Astrocyte (in vitro differentiated cells and primary cell): ENCODE data around the gene WDHD1. TPM values are rescaled to one million over a fixed set of nuclear protein-coding genes. Genes with fewer than 3 reads are reported as not detected.
"Not testable (repeated sequence)": the region's sequence is repeated elsewhere in the genome, so short reads cannot be mapped to it uniquely, and the experiment has no call there.

ENCODE experiments used
- DNase-seq: peaks from one replicate; pipeline ENCODE4 v3.0.0-alpha.2; 2010; ENCODE audit warnings: low read depth
- FAIRE-seq: peaks from 2 replicates; lab custom pipeline; 2011; peaks lifted over from hg19 to GRCh38; lab: Jason Lieb, UNC
- H2AFZ ChIP-seq: 2 replicates; pipeline ENCODE4 v1.6.0; 2012; ENCODE audit warnings: low read depth, low read length, inconsistent platforms
- H3K27ac ChIP-seq: 2 replicates; pipeline ENCODE4 v1.5.1; 2011; ENCODE audit warnings: low read depth, low read length, inconsistent platforms
- H3K27me3 ChIP-seq: 2 replicates; pipeline ENCODE4 v1.6.0; 2011; ENCODE audit warnings: low read length, inconsistent platforms; ENCODE audit not compliant: insufficient read depth
- H3K36me3 ChIP-seq: 2 replicates; pipeline ENCODE4 v1.5.1; 2011; ENCODE audit warnings: low read length, inconsistent platforms; ENCODE audit not compliant: insufficient read depth
- H3K4me1 ChIP-seq: 2 replicates; pipeline ENCODE4 v1.5.1; 2011; ENCODE audit warnings: low read length, inconsistent platforms; ENCODE audit not compliant: insufficient read depth
- H3K4me2 ChIP-seq: 2 replicates; pipeline ENCODE4 v1.6.0; 2012; ENCODE audit warnings: low read length, inconsistent platforms
- H3K4me3 ChIP-seq: 2 replicates; pipeline ENCODE4 v1.5.1; 2011; ENCODE audit warnings: low read depth, mild to moderate bottlenecking, low read length, inconsistent platforms; ENCODE audit not compliant: insufficient read depth
- H3K79me2 ChIP-seq: 2 replicates; pipeline ENCODE4 v1.6.0; 2012; ENCODE audit warnings: mild to moderate bottlenecking, low read length, inconsistent platforms; ENCODE audit not compliant: insufficient read depth
- H3K9ac ChIP-seq: 2 replicates; pipeline ENCODE4 v1.6.0; 2012; ENCODE audit warnings: mild to moderate bottlenecking, low read length, inconsistent platforms
- H3K9me3 ChIP-seq: 2 replicates; pipeline ENCODE4 v1.5.1; 2012; ENCODE audit warnings: low read depth, mild to moderate bottlenecking, low read length, inconsistent platforms; ENCODE audit not compliant: insufficient read depth
- H4K20me1 ChIP-seq: 2 replicates; pipeline ENCODE4 v1.6.0; 2012; ENCODE audit warnings: low read length, inconsistent platforms; ENCODE audit not compliant: insufficient read depth
- H3K27ac Mint-ChIP-seq: one replicate; pipeline ENCODE4 v1.8.0; 2021; ENCODE audit warnings: mild to moderate bottlenecking, mixed read lengths; ENCODE audit not compliant: unreplicated experiment
- H3K27me3 Mint-ChIP-seq: one replicate; pipeline ENCODE4 v1.8.0; 2021; ENCODE audit warnings: low read depth, mixed read lengths; ENCODE audit not compliant: unreplicated experiment
- H3K36me3 Mint-ChIP-seq: one replicate; pipeline ENCODE4 v1.8.0; 2021; ENCODE audit warnings: low read depth, mixed read lengths; ENCODE audit not compliant: unreplicated experiment
- H3K4me1 Mint-ChIP-seq: one replicate; pipeline ENCODE4 v1.8.0; 2021; ENCODE audit warnings: low read depth, mixed read lengths; ENCODE audit not compliant: unreplicated experiment
- H3K4me3 Mint-ChIP-seq: one replicate; pipeline ENCODE4 v1.8.0; 2021; ENCODE audit warnings: mild to moderate bottlenecking, moderate library complexity, mixed read lengths; ENCODE audit not compliant: unreplicated experiment
- H3K9me3 Mint-ChIP-seq: one replicate; pipeline ENCODE4 v1.8.0; 2021; ENCODE audit warnings: mild to moderate bottlenecking, mixed read lengths; ENCODE audit not compliant: unreplicated experiment
- EZH2 ChIP-seq: IDR thresholded peaks from 2 replicates; pipeline ENCODE4 v1.6.1; 2012; ENCODE audit warnings: mild to moderate bottlenecking, low read length, inconsistent platforms; ENCODE audit not compliant: insufficient read depth
- total RNA-seq: library from RNA; stranded (reverse); gene quantifications from 2 replicates; pipeline ENCODE4 v1.2.1, GENCODE V29; 2021
- TF ChIP-seq, protein P1 (sequence below): IDR thresholded peaks from 2 replicates; pipeline ENCODE4 v1.5.1; 2011; ENCODE audit warnings: low read depth, mild to moderate bottlenecking, inconsistent platforms, low read length, moderate library complexity; ENCODE audit not compliant: insufficient read depth

The WDHD1 gene
- total RNA-seq, 1 donor from 2014 or later = 9.3 TPM

DNA sequence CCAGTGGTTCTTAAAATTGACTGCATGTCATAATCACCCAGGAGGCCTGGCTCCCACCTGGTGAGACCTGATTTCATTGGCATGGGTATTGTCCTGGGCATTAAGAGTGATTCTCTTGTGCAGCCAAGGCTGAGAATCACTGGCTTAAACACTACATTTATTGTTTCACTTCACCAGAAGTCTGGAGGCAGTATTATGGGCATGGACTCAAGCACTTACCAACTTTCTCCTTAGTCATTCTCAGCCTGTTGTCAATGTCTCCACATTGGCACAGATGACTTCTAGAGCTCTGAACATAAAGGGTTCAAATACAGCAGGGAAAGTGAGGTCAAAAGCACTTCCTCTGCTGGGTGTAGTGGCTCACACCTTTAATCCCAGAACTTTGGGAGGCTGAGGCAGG lies 98.7 kb downstream of the WDHD1 start:
- no peaks in the 10 kb centered on the region for H3K36me3 ChIP-seq
- Mint-ChIP-seq H3K36me3 (peaks cover 1% of the 10 kb centered on the region), H3K4me1 (no peaks in the 10 kb centered on the region), H3K27me3 (peaks cover 2% of the 10 kb centered on the region), H3K27ac (no peak overlapping the region), H3K9me3 (no peaks in the 10 kb centered on the region), H3K4me3 (no peak overlapping the region)
- H3K4me1 ChIP-seq = no peaks in the 10 kb centered on the region
- H3K27ac ChIP-seq = no peak overlapping the region
- no peaks in the 10 kb centered on the region for H4K20me1 ChIP-seq
- no peaks in the 10 kb centered on the region for H3K79me2 ChIP-seq
- H3K9me3 ChIP-seq = no peaks in the 10 kb centered on the region
- no peak for DNase-seq
- H3K9ac ChIP-seq = no peak overlapping the region
- no peak overlapping the region for H2AFZ ChIP-seq
- H3K27me3 ChIP-seq = no peaks in the 10 kb centered on the region
- H3K4me2 ChIP-seq = no peak overlapping the region
- no peak overlapping the region for H3K4me3 ChIP-seq
- TF ChIP-seq, protein P1, sequence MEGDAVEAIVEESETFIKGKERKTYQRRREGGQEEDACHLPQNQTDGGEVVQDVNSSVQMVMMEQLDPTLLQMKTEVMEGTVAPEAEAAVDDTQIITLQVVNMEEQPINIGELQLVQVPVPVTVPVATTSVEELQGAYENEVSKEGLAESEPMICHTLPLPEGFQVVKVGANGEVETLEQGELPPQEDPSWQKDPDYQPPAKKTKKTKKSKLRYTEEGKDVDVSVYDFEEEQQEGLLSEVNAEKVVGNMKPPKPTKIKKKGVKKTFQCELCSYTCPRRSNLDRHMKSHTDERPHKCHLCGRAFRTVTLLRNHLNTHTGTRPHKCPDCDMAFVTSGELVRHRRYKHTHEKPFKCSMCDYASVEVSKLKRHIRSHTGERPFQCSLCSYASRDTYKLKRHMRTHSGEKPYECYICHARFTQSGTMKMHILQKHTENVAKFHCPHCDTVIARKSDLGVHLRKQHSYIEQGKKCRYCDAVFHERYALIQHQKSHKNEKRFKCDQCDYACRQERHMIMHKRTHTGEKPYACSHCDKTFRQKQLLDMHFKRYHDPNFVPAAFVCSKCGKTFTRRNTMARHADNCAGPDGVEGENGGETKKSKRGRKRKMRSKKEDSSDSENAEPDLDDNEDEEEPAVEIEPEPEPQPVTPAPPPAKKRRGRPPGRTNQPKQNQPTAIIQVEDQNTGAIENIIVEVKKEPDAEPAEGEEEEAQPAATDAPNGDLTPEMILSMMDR = no peak
- TF ChIP-seq EZH2 = no peak
- no peak for FAIRE-seq

DNA sequence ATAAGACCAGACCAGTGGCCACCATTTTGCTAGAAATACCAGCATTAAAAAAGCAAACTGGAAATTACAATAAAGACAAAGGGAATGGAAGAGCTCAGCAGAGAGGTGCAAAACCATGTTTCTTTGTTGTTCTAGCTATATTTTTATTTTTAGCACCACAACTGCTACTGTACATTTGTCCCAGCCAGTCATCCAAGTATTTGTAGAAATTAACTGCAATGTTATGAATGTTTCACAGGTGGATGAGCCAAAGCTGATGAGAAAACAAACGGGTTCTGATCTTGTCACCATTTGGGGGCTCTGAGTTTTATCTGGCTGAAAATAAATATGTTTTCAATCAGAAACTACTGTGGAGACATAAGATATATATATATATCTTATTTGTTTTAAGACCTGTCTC lies 99.3 kb downstream of the WDHD1 start:
- peaks cover 2% of the 10 kb centered on the region for H3K27me3 Mint-ChIP-seq
- H3K4me3 ChIP-seq = no peak overlapping the region
- H3K27me3 ChIP-seq = no peaks in the 10 kb centered on the region
- TF ChIP-seq, protein P1 = no peak
- no peak for TF ChIP-seq EZH2
- DNase-seq = no peak
- no peaks in the 10 kb centered on the region for H4K20me1 ChIP-seq
- no peak overlapping the region for H3K27ac ChIP-seq
- no peak overlapping the region for H3K4me3 Mint-ChIP-seq
- peaks cover 1% of the 10 kb centered on the region for H3K36me3 Mint-ChIP-seq
- no peaks in the 10 kb centered on the region for H3K79me2 ChIP-seq
- no peak overlapping the region for H2AFZ ChIP-seq
- H3K4me1 ChIP-seq = no peaks in the 10 kb centered on the region
- no peak overlapping the region for H3K4me2 ChIP-seq
- no peaks in the 10 kb centered on the region for H3K4me1 Mint-ChIP-seq
- no peak for FAIRE-seq
- H3K27ac Mint-ChIP-seq = no peak overlapping the region
- no peak overlapping the region for H3K9ac ChIP-seq
- no peaks in the 10 kb centered on the region for H3K9me3 Mint-ChIP-seq
- no peaks in the 10 kb centered on the region for H3K9me3 ChIP-seq
- H3K36me3 ChIP-seq = no peaks in the 10 kb centered on the region

DNA sequence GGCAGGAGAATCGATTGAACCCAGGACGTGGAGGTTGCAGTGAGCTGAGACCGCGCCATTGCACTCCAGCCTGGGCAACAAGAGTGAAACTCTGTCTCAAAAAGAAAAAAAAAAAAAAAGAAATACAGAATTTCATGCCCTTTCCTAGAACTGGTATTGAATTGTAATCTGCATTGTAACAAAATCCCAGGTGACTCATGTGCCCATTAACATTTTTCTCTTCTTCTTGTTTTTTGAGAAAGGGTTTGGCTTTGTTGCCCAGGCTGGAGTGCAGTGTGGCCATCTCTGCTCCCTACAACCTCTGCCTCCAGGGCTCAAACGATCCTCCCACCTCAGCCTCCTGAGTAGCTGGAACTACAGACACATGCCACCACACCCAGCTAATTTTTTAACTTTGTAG lies 100.3 kb downstream of the WDHD1 start:
- H3K4me1 Mint-ChIP-seq, FAIRE-seq, H3K9me3 Mint-ChIP-seq: not testable (repeated sequence)

More for the DNA sequence above, 100.3 kb downstream of the WDHD1 start:
- H3K36me3 ChIP-seq, H4K20me1 ChIP-seq, H3K4me2 ChIP-seq, H3K27ac ChIP-seq, H3K27me3 Mint-ChIP-seq, H3K79me2 ChIP-seq, H3K36me3 Mint-ChIP-seq, H3K27me3 ChIP-seq, H2AFZ ChIP-seq, DNase-seq, H3K9me3 ChIP-seq, H3K27ac Mint-ChIP-seq, H3K4me1 ChIP-seq, H3K4me3 Mint-ChIP-seq, H3K9ac ChIP-seq, H3K4me3 ChIP-seq: not testable (repeated sequence)
